Mesothelial cell of epicardium (in vitro differentiated cells): ENCODE data around the gene KLC4. TPM values are rescaled to one million over a fixed set of nuclear protein-coding genes. Genes with fewer than 3 reads are reported as not detected.
"Not testable (repeated sequence)": the region's sequence is repeated elsewhere in the genome, so short reads cannot be mapped to it uniquely, and the experiment has no call there.

Source experiments
- DNase-seq, 2 experiments: peaks; one replicate each; pipeline ENCODE4 v3.0.0; 2021; ENCODE audit warnings: low spot score in 2 of 2; ENCODE audit not compliant: unreplicated experiment in 2 of 2
- H3K27ac Mint-ChIP-seq: 2 replicates; pipeline ENCODE4 v1.8.0; 2021; ENCODE audit warnings: mixed read lengths
- H3K27me3 Mint-ChIP-seq: 2 replicates; pipeline ENCODE4 v1.8.0; 2021; ENCODE audit warnings: low read depth, mixed read lengths
- H3K36me3 Mint-ChIP-seq: 2 replicates; pipeline ENCODE4 v1.8.0; 2021; ENCODE audit warnings: mixed read lengths
- H3K4me1 Mint-ChIP-seq: 2 replicates; pipeline ENCODE4 v1.8.0; 2021; ENCODE audit warnings: mixed read lengths
- H3K4me3 Mint-ChIP-seq: 2 replicates; pipeline ENCODE4 v1.8.0; 2021; ENCODE audit warnings: mild to moderate bottlenecking, moderate library complexity, mixed read lengths
- H3K9me3 Mint-ChIP-seq: 2 replicates; pipeline ENCODE4 v1.8.0; 2021; ENCODE audit warnings: mixed read lengths
- total RNA-seq: library from RNA; stranded (reverse); gene quantifications from 3 replicates; pipeline ENCODE4 v1.2.1, GENCODE V29; 2021
- TF ChIP-seq, protein P1 (sequence below): fragments of 200-600 bp; sonication (generic); IDR thresholded peaks from one replicate; pipeline ENCODE4 v1.5.0; 2021; ENCODE audit warnings: antibody characterized with exemption; ENCODE audit not compliant: unreplicated experiment

KLC4 gene
- total RNA-seq, 1 donor from 2014 or later = 69.0 TPM

DNA sequence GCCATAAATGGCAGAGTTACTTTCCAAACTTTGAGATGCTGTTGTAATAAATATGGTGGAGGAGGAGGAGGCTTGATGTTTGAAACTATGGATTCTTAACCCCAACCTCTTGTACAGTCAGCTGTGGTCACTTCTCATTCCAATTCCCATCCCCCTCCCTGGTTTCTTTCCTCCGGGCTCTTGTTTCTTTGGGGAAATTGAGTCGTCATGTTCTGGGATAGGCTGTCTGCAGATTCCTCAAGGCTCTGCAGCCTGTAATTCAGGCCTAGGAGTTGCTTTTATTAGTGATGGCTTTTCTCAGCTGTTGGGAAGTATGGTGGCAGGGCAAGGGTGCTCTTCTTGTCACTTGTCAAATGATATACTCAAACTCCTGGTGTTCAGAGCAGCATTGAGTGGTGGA is 19.3 kb downstream of the KLC4 start:
- Mint-ChIP-seq H3K27me3 (no peaks in the 10 kb centered on the region), H3K9me3 (no peaks in the 10 kb centered on the region), H3K36me3 (peaks cover 5% of the 10 kb centered on the region), H3K27ac (peak overlapping the region; percentile 54), H3K4me1 (peaks cover 47% of the 10 kb centered on the region), H3K4me3 (peak overlapping the region; percentile 86)
- no peak for DNase-seq
- TF ChIP-seq, protein P1, sequence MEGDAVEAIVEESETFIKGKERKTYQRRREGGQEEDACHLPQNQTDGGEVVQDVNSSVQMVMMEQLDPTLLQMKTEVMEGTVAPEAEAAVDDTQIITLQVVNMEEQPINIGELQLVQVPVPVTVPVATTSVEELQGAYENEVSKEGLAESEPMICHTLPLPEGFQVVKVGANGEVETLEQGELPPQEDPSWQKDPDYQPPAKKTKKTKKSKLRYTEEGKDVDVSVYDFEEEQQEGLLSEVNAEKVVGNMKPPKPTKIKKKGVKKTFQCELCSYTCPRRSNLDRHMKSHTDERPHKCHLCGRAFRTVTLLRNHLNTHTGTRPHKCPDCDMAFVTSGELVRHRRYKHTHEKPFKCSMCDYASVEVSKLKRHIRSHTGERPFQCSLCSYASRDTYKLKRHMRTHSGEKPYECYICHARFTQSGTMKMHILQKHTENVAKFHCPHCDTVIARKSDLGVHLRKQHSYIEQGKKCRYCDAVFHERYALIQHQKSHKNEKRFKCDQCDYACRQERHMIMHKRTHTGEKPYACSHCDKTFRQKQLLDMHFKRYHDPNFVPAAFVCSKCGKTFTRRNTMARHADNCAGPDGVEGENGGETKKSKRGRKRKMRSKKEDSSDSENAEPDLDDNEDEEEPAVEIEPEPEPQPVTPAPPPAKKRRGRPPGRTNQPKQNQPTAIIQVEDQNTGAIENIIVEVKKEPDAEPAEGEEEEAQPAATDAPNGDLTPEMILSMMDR = no peak

DNA sequence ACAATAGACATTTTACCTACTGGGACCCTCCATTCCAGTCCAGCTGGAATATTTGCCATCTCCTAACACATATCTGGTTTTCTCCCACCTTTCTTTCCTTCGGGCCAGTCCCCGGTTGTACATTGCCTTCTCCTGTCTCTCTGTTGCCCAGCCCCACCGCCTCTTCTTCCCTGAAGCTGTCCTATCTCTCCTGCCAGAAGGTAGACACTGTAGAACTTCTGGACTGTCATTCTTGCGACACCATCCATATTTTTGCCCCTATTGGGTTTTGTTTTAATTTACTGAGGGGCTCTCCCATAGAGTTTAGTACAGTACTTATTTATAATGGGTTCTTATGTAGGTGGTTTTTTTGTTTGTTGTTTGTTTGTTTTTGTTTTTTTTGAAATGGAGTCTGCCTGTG is 21.6 kb downstream of the KLC4 start:
- Mint-ChIP-seq H3K36me3 (peaks cover 4% of the 10 kb centered on the region), H3K27me3 (no peaks in the 10 kb centered on the region), H3K4me3 (no peak overlapping the region), H3K27ac (peak overlapping the region; percentile 20), H3K4me1 (peaks cover 30% of the 10 kb centered on the region), H3K9me3 (no peaks in the 10 kb centered on the region)
- TF ChIP-seq, protein P1 = no peak
- DNase-seq = no peak

DNA sequence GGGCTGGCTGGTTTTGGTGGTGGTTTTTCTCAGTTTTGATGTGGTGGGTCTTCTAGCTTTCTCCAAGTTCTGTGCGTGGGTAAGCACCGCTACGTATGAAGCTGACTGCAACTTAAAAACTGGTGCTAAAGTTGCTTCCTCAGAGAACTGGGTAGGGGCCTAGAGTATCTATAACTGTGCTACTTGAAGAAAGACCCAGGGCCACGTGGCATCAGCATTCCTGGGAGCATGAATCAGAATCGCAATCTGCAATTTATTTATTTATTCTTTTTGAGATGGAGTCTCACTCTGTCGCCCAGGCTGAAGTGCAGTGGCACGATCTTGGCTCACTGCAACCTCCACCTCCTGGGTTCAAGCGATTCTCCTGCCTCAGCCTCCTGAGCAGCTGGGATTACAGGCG is 22.5 kb downstream of the KLC4 start:
- peaks cover 30% of the 10 kb centered on the region for H3K4me1 Mint-ChIP-seq
- H3K27me3 Mint-ChIP-seq, H3K4me3 Mint-ChIP-seq, H3K9me3 Mint-ChIP-seq, DNase-seq, H3K36me3 Mint-ChIP-seq: not testable (repeated sequence)
- peak overlapping the region; percentile 43 for H3K27ac Mint-ChIP-seq

DNA sequence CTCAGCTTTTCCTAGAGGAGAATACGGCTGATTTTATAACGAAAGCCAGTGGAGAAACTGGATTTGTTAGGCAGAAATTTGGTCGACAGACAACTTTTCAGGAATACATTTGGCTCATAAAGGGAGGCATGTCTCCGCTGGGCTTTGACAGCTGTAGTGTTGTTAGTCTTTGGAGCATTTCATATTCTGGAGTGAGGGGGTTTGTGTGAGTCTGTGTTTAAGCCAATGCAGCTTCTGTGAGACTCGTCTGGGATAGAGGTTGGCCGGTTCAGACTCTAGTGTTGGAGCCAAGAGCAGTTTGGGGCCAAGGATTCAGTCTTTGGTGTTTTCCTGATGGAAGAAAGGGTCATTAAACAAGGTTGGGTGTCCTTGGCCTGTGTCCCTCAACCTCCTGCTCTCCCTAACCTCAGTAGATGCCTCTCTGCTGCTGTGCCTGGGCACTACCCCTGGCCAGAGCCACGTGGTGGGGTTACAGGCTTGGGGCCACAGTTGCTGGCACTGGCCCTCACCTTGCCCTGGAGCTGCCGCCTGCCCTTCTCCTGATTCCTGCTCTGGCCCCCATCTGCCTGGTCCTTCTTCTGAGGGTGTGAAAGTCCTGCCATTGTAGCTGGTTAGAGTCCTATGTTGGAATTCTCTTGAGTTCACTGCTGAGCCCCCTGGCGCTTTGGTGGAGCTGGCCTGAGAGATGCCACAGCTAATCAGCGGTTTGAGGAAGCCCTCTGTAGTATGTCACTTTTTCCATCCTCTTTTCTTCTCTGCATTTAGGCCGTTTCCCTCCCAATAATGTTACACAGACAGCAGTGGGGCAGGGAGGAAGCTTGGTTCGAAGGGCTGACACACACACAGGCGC is 23.6 kb downstream of the KLC4 start:
- Mint-ChIP-seq H3K4me3 (no peak overlapping the region), H3K27me3 (no peaks in the 10 kb centered on the region), H3K9me3 (no peaks in the 10 kb centered on the region), H3K36me3 (peaks cover 4% of the 10 kb centered on the region), H3K27ac (peak overlapping the region; percentile 31), H3K4me1 (peaks cover 25% of the 10 kb centered on the region)
- DNase-seq = no peak
- TF ChIP-seq, protein P1 = no peak

DNA sequence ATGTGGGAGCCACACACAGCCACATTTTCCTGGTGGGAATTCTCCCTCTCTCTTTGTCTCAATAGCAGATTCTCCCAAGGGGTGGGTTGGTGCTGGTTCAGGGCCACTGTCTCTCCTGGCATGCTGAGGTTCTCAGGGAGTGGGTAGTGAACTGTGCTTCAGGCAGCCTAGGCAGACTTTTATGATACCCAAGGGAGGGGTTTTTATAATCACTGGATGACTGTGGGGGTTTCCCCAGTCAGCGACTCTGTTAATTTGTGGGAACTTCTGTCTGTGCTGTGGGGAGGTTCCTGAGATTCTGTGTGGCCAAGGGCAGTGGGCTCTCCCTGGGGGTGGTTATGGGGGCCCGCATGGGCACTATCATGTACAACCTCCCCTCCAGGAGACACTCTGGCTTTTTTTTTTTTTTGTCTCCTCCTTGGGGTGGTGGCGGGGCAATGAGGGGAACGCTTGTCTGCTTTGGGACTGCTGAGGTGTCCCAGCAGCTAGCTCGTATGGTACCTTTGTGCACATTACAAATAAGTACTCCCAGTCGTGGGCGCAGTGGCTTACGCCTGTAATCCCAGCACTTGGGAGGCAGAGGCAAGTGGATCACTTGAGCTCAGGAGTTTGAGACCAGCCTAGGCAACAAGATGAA is 26.7 kb downstream of the KLC4 start:
- TF ChIP-seq, protein P1 = no peak
- peak overlapping the region; percentile 69 for H3K27ac Mint-ChIP-seq
- no peaks in the 10 kb centered on the region for H3K9me3 Mint-ChIP-seq
- H3K27me3 Mint-ChIP-seq = no peaks in the 10 kb centered on the region
- H3K36me3 Mint-ChIP-seq = peaks cover under 1% of the 10 kb centered on the region
- peaks cover 38% of the 10 kb centered on the region for H3K4me1 Mint-ChIP-seq
- DNase-seq = no peak
- no peak overlapping the region for H3K4me3 Mint-ChIP-seq

DNA sequence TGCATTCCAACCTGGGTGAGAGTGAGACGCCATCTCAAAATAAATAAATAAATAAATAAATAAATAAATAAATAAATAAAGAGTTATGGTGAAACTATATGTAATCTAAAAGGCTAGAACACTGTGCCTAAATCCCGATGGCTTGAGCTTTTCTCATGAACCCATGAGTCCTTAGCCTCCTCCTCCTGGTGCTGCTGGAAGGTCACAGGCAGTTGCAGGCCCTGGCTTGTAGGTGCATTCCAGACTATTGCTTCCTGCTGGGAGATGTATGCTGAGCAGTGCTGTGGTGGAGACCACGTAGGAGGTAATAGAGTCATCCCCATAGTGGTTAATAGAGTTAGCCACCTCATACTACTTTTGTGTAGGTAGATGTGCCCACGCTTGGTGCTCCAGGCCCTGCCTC is 29.2 kb downstream of the KLC4 start:
- Mint-ChIP-seq H3K9me3 (no peaks in the 10 kb centered on the region), H3K27me3 (no peaks in the 10 kb centered on the region), H3K27ac (peak overlapping the region; percentile 98), H3K4me1 (peaks cover 51% of the 10 kb centered on the region), H3K36me3 (no peaks in the 10 kb centered on the region), H3K4me3 (no peak overlapping the region)
- no peak for DNase-seq
- TF ChIP-seq, protein P1 = no peak
